HG03354 (cell line): ENCODE results near the gene ANXA8.
"Not testable (repeated sequence)": the region's sequence is repeated elsewhere in the genome, so short reads cannot be mapped to it uniquely, and the experiment has no call there.

Experiments used
- ATAC-seq: cut with Tn5 transposase; IDR thresholded peaks from one replicate; pipeline ENCODE4 v1.9.1; 2021; ENCODE audit warnings: mild to moderate bottlenecking; ENCODE audit not compliant: unreplicated experiment, poor library complexity, severe bottlenecking

Gene ANXA8

DNA sequence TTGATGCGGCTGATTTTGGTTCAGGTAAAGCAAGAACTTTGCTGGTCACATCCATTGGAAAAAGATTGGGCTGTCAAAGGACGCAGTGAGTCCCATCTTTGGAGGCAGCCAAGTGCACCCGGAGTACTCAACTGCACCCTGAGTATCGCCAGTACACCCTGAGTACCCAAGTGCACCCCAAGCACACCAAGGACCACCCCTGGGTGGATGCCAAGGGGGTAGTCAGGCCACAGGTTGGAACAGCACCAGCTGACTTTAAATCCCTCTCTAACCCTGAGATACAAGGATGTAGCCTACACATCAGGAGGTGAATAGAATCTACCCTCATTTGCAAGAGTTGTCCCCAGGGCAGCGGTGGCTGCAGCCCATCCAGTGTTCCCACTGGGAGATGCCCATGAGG is 16.5 kb downstream of the ANXA8 start:
- ATAC-seq = not testable (repeated sequence)

DNA sequence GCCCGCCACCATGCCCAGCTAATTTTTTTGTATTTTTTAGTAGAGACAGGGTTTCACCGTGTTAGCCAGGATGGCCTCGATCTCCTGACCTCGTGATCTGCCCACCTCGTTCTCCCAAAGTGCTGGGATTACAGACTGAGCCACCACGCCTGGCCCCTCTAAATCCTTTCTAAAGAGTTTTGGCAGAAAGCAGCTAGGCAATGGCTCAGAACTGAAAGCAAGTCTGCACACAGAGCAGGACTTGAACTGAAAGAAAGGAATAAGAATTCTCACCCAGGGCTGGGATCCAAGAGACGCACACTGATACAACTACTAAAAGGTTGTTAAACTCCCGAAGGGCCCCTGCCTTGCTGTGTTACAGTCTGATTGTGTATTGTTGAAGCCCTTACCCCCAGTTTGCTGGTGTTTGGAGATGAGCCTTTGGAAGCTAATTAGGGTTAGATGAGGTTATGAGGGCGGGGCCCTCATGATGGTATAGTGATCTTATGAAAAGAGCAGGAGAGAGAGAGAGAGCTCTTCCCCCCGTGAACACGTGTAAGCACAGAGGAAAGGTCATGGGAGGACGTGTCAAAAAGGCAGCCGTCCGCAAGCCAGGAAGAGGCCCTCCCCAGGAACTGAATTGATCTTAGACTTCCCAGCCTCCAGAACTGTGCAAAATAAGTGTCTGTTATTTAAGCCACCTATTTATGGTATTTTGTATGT is 18.5 kb downstream of the ANXA8 start:
- ATAC-seq = not testable (repeated sequence)

DNA sequence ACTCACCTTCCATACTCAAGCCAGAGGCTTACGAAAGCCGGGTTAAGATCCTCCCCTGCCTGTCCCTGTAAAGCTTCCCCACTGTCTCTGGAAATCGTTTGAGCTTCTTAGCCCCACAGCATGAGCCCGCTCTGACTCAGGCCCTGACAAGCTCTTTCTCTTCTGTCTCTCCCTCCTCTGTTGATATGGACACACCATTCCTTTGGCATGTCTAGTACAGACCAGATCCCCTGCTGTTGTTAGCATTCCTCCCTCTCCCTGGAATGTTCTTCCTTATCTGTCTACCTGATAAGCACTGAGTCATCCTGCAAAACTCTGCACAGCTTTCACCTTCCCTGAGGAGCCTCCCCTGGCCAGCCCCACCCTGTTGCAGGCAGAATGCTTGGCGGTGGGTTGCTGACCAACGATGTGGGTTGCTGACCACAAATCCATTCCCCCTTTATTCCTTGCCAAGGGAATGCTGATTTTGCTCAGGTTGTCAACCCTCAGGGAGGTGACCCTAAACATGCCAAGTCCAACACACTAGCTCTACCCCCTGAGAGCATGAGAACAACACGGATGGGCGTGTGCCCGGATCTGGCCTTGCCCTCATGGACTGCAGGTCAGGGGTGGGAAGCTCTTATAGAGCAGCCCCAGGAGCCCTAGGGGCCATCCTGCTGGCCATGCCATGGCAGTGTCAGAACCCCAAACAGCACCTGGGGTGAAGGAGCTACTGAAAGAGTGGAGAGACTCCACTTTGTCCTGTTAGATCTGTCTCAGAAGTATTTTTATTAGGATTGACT is 21.1 kb downstream of the ANXA8 start:
- ATAC-seq = not testable (repeated sequence)

DNA sequence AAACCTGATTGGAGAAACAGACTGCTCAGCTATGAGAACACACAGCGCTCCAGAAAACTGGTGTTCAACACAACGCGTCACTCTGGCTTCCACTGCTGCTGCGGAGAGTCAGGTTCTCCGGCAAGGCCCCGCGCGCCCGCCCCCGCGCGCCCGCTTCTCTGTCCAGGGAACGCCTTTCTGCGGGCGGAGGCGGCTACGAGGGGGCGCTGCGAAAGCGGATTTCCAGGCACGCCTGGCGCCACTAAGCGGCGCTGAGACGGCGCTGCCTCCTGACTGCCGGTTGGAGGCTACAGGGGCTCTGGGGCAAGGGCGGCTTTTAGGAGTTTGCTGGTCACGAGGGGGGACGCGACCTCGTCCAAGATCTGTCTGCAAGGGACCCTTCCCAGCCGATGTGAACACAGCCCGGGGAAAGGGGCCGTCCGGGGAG is 22.6 kb downstream of the ANXA8 start:
- not testable (repeated sequence) for ATAC-seq

DNA sequence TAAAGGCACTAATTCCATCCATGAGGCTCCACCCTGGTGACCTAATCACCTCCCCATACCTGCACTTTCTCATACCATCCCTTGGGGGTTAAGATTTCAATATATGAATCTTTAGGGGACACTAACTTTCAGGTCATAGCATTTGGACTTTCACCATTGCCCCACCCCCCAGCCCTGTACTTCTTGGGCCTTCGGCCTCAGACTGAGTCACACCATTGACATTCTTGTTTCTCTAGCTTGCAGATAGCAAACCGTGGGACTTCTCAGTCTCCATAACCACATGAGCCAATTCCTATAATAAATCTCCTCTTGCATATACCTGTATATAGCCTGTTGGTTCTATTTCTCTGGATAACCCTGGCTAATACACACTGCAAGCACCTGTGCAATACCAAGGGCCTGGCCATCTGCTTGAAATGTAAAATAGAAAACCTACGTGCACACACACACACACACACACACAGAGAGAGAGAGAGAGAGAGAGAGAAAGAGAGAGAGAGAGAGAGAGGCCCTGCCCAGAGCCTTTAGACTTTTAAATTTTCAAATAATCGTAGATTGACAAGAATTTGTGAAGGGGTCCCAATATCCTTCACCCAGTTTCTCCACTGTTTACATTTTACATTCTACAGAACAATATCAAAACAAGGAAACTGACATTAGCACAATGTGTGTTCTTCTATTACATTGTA is 25.3 kb downstream of the ANXA8 start:
- ATAC-seq = no peak

DNA sequence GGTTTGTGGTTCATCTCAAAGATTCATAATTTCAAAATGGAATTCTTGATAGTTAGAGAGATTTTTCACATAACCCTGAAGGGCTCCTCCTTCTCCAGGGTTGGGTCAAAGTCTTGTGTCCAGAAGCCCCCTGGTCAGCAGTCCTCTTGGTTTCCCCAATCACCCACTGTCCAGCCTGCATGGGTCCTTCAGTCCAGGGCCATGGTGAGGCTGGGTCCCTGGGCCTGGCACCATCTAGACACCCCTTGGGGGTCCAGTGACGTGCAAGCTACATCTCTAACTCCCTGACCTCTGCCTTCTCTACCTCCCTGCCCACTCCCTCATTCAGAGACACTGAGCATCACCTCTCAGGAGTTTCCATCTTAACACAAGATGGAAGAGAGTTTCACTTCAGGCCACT is 26.1 kb downstream of the ANXA8 start:
- ATAC-seq = no peak

DNA sequence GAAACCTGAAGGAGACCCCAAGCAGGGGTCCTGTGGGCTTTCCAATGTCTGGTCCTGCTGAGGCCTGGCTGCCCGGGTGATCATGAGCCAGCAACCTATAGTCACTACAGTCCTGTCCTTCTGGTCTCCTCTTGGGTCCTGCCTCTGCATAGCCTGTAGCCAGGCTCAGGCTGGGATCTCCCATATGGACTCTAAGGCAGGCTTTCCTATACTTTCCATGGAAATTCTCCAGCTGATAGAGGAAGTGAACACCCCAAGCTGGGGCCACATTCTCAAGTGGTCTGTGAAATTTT is 26.4 kb downstream of the ANXA8 start:
- ATAC-seq = no peak

DNA sequence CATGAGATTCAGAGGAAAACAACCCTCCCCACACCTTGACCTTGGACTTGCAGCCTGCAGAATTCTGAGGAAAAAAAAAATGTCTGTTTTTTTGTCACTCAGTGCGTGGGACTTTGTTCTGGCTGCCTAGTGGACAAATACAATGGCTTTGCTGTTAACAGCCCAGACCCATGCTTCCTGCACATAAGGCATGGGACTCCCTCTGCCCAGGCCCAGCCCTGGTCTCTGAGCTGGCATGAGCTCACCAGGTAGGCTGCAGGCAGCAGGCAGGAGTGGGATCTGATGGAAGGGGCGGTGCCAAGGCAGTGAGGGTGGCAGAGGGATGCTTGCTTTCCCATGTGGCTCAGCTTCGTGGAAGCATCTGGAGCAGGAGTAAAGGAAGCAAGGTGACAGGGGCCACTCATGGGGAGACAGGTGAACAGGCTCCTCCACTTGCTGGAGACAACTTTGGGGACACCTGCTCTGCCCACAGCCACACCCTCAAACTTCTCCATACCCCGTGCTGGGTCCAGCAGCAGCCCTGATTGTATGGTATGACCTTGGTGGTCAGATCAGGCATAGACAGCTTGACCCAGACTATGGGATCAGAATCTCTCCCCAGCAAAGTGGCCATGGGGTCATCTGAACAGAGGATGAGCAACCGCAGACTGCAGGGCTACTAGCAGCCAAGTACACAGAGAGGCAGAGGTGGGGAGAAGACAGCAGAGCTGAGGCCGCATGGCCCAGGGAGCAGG is 27.0 kb downstream of the ANXA8 start:
- ATAC-seq = no peak

DNA sequence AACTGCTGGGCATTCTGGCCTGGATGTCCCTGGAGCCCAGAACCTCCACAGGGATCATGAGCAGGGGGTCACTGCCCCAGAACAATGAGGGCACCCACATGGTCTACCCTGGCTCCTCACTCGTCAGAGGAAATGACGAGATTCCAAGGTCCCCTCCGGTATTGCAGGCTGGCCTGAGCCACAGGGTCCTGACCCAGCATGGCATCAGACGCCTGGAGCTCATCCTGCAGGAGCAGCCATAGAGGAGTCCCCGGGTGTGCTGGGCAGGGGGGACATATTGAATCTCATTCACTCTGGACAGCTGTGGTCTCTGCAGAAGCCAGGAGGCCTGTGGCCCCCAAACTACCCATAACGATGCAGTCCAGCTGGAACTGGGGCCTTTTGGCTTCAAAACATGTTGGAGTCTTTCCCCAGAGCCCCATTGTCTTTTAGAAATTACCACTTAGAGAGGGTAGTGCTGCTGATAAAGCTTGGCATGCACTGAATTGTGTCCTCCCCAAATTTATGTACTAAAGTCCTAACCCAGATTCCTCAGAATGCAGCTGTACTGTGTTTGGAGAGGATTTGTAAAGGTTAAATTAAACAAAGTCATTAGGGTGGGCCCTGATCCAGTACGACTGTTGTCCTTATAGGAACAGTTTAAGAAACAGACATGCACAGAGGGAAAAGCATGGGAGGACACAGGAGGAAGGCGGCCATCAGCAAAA is 27.7 kb downstream of the ANXA8 start:
- no peak for ATAC-seq

DNA sequence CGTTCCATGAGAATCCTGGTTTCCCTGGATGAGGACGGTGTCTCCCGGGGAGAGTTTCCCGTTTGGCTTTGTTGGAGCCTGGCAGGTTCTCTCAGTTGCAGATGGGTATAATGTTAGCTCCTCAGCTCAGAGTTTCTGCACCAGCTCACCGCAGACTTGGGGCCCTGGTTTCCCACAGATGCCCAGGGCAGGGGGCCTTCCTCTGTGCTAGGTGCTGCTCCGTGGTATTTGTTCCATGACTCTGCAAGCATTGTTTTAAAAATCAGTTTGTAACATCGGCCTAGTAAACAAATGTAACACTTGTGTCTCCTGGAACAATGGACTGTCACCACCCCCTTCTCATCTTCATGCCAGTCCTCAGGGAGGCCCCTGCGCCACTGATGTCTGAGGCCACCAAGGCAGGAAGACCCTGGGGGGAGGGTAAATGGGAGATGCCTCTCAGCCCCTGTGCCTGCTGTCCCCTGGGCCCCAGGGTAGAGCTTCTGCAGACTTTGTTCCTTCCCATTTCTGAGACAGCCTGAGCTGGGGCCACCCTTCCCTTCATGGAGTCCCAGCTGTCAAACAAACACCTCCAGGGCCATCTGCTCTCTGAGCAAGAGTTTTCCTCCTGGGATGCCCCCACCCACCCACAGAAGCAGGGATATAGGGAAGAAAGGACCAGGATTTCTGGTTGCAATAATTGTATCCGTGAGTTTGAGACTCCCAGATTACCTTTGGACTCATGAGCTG is 28.4 kb downstream of the ANXA8 start:
- ATAC-seq = not testable (repeated sequence)

DNA sequence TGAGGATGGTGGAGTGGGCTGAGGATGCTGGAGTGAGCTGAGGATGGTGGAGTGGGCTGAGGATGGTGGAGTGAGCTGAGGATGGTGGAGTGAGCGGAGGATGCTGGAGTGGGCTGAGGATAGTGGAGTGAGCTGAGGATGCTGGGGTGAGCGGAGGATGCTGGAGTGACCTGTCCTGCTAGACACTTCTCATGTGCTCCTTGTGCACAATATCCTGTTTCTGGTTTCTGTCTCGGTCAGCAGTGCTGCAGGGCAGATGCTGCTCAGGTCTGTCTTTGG is 29.2 kb downstream of the ANXA8 start:
- ATAC-seq = no peak

DNA sequence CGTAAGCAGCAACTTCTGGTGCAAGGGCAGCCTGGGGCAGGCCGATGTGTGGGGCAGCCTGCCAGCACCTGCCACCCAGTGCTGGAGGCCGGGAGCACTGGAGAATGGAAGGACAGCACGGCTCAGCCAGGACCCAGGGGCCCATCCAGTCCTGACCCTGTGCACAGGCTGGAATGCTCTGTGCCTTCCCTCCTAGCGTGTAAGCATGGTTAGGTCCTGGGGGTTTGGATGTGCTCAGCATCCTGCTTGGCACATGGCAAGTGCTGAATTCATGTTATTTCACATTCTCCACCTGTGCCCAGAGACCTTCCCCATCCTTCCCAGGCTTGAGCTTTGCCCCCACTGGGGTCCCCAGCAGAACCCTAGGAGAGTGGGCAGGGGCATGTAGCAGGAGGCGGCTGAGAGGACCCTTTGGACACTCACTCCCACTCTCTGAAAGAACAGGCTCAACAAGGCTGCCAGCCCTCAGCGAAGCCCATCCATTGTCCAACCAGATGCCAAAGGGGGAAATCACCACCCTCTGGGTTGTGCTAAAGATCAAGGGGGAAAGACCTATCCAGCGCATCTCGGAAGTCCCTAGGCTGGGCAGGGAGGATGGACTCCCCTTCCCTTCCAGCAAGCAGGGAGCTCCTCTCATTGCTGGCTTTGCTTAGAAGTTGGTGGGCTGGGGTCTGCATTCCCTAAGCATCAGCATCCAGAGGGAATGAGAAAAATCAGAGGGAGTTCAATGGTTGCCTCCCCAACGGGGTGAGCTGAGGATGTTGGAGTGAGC is 29.7 kb downstream of the ANXA8 start:
- ATAC-seq = no peak

DNA sequence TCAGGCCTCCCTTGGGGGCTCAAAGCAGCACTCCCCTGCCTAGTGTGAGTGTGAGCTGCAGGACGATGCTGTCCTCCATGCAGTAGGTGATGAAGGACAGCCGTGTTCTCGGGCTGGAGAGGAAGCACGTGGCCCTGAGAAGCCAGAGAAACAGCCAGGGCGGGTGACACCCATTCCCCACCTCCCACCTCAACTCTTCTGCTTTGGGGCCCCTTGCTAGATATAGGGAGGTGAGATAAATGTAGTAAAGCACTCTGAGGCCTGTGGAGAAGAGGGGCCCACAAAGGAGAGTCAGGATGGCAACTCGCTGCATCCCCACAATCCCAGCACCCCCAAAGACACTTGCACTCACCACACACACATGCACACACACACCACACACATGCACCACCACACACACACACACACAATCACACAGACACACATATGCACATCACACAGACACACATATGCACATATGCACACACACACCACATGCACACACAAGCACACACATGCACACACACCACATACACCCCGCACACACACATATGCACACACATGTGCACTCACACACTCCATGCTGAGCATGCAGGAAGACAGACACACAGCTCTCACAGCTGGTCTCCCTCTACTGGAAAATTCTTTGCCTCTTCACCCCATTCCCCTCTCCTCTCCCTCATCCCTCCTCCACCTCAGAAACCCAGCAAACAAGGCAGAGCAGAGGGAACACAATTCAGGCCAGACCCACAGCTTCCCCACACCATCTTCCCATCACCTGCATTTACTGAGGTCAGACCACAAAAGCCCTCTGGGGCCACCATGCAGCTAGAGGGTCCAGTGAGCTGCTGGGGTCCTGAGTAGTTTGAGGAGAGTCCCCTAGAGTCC is 30.5 kb downstream of the ANXA8 start:
- ATAC-seq = no peak

DNA sequence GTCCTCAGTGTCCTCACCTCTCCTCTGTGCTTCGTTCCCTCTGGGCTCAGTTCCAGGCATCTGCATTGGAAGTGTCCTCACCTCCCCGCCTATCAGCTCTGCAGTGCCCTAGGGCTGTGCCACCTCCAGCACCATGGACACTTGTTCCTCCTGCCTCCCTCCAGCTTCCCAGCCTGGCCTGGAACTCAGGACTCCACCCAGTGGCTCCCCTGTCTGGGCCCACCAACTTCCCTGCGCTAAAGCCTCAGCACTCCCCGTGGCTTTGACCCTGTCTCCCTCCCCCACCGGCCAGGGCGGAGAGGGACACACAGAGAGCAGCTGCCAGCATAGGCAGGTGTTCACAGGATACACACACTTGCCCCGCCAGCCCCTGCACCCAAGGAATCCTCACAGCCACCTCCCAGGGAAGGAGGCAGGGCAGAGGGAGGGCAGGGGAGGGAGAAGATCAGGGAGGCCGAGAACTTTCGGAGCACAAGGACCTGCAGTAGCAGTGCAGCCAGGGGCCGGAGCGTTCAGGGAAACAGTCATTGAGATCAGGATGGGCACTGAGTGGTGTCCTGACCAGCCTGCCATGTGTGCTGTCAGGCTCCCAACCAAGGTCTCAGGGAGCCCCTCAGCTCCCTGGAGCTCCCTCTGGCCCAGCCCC is 31.3 kb downstream of the ANXA8 start:
- ATAC-seq = no peak

DNA sequence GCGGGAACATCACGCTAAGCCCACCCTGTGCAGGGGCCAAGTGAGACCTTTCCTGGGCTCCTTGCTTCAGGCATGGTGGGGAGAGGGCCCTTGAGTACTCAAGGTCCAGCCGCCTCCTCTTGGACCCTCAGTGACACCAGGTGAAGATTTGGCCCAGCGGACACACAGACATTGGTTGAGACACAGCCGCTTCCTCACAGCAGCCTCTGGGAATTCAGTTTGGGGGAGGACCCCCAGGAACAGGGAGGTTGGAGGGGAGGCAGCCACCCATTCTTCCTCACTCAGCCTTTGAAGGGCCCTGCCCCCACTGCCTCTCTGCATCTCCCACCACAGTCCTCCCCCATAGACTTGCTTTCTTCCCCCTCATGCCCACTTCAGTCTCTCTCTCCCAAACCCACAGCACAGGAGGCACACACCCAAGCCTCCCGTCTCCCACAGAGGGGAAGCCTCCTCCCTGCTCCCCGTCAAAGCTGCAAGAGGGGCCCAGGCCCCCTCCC is 31.9 kb downstream of the ANXA8 start:
- ATAC-seq = no peak

DNA sequence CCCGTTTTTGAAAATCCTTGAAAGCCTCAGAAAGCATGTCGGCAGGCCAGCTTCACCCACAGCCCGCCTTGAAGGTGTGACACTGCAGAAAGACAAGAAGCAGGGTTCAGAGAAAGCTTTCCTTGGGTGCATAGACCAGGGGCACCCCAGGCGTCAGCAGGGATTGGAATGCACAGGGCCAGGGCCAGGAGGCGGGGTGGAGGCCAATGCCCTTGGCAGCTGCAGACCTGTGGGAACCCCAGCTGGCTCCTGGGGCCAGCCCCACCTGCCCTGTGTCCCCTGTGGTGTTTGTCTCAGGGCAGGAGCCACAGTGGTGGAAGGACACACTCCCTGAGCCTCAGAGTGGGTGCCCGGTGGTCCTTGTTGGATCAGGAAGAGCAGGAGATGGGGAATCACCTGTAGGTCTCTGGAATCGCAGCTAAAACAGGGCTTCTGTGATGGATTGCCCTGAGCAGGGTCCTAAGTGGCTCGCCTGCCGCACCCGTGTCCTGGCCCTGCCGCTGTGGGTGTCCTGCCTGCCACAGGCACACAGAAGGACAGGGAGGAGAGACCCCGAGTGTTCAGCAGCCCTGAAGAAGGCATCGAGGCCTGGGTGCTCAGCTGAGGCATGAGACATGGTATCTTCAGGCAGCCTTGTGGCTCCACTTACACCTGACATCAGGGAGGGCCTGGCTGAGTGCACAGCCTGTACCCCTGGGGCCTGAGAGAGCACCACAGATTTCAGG is 32.5 kb downstream of the ANXA8 start:
- ATAC-seq = no peak
